ENCODE data around the gene HEXIM2. TPM values are rescaled to one million over a fixed set of nuclear protein-coding genes. Genes with fewer than 3 reads are reported as not detected.

Gene HEXIM2
- total RNA-seq, 1 experiment from 2014 or later: 11.6 TPM

DNA sequence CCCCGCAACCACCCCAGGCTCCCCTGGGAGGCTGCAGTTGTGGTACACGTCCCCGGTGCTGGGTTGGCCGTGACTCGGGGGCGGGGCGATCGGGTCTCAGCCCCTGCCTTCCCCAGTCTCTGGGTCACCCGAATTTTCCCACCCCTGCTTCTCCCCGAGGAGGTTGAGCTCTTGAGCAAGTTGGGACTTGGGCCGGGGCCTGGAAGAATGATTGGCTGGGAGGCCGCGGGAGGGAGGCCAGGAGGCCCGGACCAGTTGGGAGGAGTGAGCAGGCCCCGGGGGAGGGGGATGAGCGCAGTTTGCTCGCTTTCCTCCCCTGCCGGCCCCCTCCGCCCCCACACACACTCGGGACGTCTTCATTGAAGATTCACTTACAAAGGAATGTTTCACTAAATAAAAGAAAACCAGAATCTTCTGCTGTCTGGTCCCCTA, 17.9 kb upstream of the HEXIM2 start:
- peak; percentile 29 for DNase-seq (ENCODE audit: low read depth)

DNA sequence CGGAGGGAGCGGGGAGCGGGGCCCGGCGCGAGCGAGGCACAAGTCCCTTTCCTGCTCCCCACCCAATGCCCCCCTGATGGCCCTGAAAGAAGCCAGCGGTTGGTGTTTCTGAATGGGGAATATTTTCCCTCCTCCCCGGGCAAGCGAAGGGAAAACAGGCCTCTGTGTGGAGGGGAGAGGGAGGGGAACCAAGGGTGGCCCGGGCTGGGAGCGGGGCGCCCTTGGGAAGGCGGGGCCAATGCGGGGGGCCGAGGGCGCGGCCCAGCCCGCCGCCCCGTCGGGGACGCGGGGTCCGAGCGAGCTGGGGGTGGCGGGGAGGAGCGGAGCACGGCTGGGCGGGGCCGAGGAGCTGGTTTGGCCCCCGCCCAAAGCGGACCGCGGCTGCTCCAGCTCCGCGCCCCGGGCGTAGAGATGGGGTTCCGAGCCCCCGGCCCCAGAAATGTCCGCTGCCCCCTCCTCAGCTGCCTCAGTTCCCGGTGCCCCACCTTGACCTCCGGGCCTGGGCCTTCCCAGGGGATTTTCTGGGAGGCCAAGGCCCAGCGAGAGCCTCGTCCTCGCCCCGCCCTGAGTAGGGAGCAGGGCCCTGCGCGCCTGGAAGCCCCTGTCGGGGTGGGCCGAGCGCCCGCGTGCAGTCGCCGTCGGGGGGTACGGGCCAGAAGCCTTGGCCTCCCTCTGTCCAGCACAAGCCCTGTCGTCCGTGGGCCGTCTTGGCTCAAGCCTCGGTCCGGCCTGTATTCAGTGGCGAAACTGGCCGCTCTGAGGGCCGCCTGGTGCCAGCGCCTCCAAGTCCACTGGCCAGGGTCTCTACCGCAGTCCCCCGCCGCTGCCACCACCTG, 17.3 kb upstream of the HEXIM2 start:
- DNase-seq (ENCODE audit: low read depth): no peak

DNA sequence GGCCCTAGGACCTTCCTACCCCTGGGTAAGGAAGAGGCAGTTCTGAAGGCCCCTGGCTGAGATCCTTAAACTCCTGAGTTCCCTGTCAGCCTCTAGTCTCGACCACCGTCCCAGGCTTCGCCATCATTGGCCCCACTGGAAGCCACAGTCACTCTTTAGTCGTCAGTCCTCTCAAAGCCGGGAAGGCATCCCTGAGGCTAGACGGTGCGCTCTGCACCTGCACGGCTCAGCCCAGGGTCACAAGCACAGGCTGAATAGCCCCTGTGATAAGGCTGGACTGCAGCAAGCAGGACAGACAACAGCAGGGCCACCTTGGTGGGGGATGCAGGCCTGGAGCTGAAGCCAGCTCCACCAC, 16.7 kb upstream of the HEXIM2 start:
- DNase-seq (ENCODE audit: low read depth): no peak

DNA sequence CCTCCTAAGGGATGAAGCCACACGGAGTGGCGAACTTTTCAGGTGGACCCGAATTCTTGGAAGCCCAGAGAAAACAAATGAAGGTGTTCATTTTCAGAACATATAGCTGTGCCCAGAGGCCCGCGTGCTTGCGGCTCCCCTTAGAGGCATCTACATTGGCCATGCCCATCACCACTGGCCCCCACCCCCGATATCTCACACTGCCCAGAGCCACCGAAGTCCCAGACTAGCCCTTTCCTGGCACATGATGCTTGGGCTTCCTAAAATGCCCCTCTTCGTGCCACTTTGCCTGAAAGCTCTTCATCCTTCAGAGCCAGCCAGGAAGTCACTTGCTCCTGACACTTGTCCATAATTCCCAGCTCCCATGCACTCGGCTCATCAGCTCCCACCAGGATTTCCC, 15.5 kb upstream of the HEXIM2 start:
- DNase-seq (ENCODE audit: low read depth): no peak

DNA sequence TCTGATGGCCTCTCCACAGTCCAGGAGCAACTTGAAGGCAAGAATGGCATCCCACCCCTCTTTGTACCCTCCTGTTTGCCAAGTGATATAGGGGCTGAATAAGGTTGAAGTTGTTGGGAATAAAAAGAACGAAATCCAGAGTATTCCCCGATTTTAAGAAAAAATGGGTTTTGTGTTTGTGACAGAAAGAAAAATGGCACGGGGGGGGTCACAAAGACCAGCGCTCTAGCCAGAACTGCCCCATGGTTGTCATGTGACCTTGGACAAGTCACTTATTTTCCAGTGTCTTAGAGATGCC, 15.1 kb upstream of the HEXIM2 start:
- DNase-seq (ENCODE audit: low read depth): no peak

DNA sequence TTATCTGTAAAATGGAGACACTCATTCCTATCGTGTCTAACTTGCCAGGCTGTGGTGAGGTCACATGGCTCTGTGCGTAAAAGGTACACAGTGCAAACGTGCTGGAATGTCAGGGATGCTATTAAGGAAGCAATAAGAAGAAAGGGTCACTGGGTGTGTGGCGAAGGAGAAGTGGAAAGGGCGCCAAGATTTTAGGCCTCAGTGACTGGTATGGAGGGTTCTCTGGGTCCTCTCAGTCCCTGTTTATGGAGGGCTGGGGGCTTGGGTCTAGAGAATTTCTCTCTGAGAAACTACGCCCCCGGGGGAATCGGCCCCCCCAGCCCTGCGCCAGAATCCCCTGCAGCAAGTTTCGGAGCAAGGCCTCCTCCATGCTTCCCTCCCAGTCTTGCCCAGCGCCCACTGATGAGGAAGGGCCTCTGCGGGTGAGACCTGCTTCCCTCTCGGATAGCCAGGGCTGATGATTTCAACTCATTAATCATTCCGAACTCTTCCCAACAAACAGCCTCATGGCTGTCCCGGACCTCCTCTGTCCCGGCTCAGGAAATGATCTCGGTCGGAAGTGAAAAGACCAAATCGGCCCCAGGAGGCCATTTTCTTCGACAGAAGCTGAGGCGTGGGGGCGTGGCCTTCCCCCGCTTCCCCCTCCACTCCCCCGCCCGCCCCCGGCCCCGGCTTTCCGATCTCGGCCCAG, 14.6 kb upstream of the HEXIM2 start:
- peak; percentile 80 for DNase-seq (ENCODE audit: low read depth)

DNA sequence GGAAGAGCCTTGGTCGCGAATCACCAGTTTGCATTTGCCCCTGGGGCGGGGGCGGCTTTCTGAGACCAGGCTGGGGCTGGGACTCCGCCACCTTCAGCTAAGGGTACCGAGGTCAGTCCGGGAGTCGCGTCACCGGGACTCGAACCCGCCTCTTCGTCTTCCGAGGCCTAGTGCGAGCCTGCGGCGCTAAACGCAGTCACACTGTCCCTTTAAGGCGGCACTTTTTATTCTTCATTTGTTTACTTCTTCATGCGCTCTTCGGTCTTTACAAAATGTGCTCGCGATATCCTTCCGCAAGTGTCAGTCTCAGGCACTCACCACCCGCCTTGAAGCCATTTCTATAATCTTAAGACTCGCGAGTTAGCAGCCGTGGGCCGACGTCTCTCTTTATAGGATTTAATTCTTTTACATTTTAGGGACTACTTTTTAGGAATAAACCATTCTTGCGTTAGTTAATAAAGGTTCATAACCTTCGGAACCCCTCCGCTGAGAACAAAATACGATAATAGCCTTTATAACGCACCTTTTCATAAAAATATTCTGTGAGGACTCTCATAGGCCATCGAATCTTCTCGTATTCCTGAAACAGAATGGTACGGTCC, 14.0 kb upstream of the HEXIM2 start:
- peak; percentile 95 for DNase-seq (ENCODE audit: low read depth)

DNA sequence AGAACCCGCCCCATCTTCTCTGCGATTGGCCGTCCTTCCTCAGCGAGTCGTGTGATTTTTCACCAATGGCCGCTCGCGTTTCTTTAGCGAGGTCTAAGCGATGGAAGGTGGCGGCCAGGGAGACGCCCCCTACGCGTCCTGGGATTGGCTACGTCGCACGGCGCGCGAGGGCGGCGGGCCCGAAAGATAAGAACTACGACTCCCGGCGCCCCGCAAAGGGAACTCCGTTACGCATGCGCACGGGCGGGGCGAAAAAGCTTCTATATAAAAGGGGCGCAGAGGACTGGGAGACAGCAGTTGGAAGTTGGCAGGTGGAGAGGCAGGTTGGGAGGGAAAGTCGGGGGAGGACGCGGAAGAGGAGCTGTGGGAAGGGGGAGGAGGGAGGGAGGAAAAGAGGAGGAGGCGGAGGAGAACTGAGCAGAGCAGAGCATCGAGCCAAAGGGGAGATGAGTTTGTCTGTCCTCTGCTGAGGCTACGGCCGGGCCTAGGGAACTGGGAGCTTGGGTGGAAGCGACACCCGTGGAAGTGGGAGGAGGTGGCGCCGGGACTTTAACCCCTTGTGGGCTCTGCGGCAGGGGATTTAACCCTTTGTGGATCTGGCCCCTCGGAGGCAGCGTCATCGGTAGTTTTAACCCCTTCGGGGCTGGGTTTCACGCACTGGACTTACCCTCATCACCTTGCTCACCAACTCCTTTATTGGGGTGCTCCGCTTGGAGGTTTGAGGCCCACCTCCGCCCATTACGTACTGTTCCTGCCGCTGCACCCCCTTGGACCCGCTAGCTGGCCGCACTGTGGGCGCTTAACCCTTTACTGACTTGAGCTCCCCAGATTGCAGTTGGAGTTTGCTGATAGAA, 13.3 kb upstream of the HEXIM2 start, which contains the start of gene HEXIM1:
TSS of gene HEXIM1 (plus strand) at position 293 of the 854 bp plus-strand sequence. CDS start 716 bp downstream, outside the sequence.
- DNase-seq (ENCODE audit: low read depth): peak; percentile 100

DNA sequence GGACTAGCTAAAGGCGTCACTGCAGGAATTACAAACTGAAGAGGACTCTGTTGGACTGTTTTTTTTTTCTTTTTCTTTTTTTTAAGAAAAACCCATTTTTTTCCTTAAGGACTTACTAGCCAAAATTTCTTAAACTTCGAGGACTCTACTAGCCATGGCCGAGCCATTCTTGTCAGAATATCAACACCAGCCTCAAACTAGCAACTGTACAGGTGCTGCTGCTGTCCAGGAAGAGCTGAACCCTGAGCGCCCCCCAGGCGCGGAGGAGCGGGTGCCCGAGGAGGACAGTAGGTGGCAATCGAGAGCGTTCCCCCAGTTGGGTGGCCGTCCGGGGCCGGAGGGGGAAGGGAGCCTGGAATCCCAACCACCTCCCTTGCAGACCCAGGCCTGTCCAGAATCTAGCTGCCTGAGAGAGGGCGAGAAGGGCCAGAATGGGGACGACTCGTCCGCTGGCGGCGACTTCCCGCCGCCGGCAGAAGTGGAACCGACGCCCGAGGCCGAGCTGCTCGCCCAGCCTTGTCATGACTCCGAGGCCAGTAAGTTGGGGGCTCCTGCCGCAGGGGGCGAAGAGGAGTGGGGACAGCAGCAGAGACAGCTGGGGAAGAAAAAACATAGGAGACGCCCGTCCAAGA, 12.5 kb upstream of the HEXIM2 start:
- peak; percentile 83 for DNase-seq (ENCODE audit: low read depth)

DNA sequence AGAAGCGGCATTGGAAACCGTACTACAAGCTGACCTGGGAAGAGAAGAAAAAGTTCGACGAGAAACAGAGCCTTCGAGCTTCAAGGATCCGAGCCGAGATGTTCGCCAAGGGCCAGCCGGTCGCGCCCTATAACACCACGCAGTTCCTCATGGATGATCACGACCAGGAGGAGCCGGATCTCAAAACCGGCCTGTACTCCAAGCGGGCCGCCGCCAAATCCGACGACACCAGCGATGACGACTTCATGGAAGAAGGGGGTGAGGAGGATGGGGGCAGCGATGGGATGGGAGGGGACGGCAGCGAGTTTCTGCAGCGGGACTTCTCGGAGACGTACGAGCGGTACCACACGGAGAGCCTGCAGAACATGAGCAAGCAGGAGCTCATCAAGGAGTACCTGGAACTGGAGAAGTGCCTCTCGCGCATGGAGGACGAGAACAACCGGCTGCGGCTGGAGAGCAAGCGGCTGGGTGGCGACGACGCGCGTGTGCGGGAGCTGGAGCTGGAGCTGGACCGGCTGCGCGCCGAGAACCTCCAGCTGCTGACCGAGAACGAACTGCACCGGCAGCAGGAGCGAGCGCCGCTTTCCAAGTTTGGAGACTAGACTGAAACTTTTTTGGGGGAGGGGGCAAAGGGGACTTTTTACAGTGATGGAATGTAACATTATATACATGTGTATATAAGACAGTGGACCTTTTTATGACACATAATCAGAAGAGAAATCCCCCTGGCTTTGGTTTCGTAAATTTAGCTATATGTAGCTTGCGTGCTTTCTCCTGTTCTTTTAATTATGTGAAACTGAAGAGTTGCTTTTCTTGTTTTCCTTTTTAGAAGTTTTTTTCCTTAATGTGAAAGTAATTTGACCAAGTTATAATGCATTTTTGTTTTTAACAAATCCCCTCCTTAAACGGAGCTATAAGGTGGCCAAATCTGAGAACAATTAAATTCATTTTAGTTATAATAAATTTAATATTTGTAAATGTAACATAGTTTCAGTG, 11.7 kb upstream of the HEXIM2 start:
- DNase-seq (ENCODE audit: low read depth): peak; percentile 51

DNA sequence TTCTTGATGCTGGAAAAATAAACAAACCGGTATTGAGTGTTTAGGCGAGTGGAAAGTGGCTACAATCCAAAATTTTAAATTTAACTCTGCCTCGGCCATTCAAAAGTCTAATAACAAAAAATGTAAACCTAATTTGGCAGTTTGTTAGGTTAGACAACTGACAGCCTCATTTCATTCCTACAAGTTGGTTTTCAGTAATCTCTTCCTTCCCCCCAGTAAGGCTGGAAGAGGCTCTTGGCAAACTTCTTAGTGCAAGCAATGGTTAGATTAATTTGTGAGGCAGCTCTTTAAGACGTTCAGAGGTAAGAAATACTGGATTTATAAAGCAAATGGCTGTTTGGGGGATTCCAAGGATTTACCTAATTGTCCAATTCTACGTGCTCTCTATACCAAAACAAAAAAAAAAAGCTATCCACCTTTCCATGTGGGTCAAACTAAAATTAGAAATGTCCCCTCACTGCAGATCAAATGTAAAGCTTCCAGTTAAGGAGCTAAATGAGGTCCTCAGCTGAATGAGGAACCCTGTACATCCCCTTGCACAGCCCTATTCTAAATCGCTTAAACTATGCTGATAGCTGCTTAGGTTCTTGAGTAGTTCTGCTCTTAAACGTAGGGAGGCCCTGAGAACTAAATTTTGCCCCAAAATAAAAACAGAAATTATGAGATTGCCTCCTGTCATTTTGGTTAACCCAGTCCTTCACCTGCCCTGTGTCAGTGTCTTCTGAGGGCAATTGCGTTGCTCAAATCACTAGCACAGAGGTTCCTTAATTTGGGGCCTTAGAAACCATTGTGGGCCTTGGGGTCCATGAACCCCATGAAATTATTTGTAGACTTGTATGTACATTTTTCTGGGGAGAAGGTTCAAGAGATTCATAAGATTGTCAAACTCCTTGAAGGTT, 10.5 kb upstream of the HEXIM2 start:
- DNase-seq (ENCODE audit: low read depth): no peak

DNA sequence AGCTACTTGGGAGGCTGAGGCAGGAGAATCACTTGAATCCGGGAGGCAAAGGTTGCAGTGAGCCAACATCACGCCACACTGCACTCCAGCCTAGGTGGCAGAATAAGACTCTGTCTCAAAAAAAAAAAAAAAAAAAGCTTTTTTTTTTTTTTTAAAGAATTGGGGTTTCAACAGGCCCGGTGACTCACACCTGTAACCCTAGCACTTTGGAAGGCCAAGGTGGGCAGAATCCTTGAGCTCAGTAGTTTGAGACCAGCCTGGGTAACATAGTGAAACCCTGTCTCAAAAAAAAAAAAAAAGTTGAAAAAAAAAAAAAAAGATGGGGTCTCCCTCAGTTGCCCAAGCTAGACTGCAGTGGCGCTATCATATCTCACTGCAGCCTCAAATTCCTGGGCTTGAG, 6.6 kb upstream of the HEXIM2 start:
- DNase-seq (ENCODE audit: low read depth): no peak

DNA sequence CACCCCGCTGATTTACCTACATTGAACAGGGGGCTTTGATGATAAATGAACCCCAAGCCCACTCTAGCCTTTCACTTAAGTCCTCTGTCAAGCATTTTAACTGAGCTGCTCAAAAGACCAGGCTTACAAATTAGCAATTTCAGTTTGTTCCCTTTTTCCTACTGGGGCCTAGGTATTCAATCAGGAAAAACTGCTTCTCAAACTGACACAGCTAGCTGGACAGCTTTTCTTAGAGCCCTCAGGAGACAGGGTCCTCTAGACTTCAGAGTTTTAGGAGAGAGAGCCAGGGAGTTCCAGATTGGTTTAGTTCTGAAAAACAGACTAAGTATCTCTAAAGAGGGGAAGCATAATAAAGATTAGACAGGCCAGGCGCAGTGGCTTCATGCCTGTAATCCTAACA, 6.2 kb upstream of the HEXIM2 start:
- DNase-seq (ENCODE audit: low read depth): no peak

DNA sequence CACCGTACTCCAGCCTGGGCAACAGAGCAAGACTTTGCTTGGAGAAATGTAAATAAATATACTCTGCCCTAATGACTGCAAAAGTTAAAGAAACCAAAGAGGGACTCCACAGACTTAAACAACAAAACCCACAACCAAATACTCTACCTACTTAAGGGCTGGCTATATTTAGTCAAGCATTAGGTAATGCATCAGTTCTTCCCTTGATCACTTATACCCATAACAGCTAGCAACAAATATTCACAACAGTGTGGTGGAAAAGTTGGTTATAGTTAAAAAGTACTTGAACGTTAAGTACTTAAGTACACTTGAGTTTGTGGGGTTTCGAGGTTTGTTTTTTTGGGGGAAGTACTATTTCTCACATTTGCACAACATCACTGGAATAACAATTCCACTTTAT, 5.4 kb upstream of the HEXIM2 start:
- DNase-seq (ENCODE audit: low read depth): no peak

DNA sequence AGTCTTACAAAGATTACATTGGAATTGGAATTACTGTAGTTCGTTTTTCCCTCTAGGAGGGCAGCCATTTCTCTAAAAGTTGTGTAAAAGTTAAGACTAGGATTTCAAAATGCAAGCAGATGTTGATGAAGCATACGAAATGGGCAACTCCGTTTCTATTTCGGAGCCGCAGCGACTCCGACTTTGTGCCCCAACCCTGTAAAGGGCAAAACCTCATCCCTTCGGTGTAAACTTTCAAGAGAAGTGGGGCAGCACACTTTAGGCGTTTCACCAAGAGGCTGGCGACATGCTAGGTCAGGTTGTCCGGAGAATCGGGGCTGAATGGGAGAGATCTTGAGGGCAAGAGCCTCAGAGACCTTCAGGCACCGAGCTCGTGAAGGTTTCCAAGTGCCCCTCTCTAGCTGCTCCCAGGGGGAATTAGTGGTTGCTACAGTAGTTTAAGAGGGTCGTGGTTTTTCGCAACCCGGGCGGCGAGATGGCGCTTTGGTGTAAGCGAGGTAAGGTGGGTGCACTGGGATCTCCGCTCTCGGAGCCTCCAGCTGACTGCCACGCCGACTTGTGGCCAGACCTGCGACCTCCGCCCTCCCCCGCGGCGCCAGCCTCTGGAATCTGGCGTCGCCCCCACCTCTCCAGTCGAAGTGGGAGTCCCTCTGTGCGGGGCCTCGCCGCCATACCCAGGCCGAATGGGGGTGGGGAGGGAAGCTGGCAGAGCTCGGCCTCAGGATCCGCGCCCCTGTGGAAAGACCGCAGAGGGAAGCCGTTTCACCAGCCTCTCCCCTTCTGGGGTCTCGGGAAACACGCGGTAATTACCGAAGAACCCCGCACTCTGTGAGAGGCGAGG, 1.0 kb upstream of the HEXIM2 start:
- peak; percentile 61 for DNase-seq (ENCODE audit: low read depth)

DNA sequence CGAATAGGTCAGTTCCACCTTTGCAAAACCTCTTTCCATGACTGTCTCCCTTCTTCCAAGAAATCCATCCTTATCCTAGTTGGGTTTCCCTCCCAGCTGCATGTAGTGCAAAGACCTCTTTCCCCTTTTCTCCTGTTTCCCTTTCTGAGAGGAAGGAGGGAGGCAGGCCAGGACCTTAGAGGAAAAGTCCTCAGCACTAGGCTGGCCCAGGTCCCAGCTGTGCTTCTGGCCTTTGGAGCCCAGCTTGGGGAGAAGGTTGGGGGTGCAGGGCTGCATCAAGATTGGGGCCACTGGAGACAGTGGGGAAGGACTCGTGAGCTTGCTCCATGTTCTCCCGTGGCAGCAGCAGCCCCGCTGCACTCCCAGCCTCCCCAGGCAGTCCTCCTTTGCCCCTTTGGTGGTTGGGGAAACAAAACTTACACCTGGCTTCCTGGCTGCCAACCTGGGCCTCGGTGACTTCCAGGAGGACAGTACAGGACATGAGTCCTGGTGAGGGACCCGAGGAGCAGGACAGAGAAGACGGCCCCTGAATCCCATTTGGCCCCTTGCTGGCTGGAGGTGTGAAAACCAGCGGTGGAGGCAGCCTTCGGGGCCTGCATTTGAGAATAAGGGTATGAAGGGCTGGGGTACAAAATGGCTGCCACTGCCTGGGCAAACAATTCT, 481 bp downstream of the HEXIM2 start:
- DNase-seq (ENCODE audit: low read depth): no peak

DNA sequence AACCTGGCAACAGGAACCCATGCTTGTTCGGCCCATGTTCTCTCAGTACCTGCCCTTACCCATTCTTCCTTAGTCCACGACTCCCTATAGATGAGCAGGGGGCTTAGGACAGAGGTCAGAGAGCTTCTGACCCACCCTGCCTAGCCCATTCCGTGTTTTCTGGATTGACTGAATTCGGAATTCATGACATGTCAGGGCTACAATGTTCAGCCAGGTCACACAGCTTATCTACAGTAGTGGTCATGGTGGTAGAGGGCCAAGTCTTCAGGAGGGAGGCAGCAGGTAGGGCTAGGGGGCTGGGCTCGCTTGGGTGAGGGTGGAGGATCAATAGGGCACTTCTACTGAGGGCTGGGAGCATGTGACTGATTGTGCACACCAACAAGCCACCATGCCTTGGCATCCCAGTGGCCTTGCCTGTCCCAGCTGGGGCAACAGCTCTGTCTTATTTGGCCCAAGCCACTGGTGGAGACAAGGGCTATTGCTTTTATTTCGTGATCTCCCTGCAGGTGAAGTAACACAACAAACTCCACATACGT, 3.1 kb downstream of the HEXIM2 start:
- DNase-seq (ENCODE audit: low read depth): no peak

Measured in LHCN-M2 (cell line).